ENCODE measurements around the gene NHLRC4.

Gene NHLRC4

DNA sequence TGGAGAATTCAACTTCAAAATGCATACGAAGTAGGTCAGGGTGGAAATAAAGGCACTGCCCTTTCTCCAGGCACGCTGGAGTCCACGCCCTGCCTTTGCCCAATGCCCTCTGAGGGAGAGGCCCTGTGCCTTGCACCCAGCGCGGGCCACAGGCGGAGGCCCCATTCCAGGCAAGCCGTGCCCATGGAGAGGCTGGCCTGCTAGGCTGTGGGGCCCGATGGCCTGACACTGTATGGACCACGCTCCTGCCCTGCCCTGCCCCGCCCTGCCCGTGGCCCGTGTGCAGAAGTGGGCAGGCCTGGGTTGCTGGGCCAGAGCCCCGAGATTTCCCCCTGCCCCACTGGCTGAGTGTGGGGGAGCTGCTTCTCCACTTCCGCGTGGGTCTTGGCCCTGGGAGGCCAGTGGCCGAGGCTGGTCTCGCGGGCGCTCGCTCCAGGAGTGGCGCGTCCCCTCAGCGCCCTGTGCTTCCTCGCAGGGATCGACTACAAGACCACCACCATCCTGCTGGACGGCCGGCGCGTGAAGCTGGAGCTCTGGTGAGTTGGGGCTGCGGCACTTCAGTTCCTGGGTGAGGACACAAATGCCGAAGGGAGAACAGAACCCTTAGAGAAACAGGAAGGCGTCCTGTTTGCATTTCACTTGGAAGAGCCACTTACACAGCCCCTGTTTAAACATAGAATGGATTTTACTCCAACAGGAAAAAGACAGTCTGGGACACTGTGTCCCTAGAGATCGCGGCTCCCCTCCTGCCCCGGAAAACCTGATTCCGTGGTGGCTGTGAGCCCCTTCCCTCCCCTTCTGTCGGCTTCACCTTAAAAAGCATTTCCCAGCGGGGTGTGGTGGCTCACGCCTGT is 50.2 kb downstream of the NHLRC4 start:
- no peaks in the 10 kb centered on the region for H3K9me3 ChIP-seq (ENCODE audit: control insufficient read depth, low read length)
- no peak overlapping the region for H3K4me3 ChIP-seq (ENCODE audit: low read length)
- H3K4me1 ChIP-seq (ENCODE audit: control insufficient read depth, insufficient read depth, low read length), result peaks cover 18% of the 10 kb centered on the region
- no peak overlapping the region for H3K9ac ChIP-seq (ENCODE audit: low read length)
- no peaks in the 10 kb centered on the region for H3K27me3 ChIP-seq (ENCODE audit: control insufficient read depth, insufficient read depth, low read length)
- H3K36me3 ChIP-seq (ENCODE audit: control insufficient read depth, insufficient read depth, low read length), result no peaks in the 10 kb centered on the region

DNA sequence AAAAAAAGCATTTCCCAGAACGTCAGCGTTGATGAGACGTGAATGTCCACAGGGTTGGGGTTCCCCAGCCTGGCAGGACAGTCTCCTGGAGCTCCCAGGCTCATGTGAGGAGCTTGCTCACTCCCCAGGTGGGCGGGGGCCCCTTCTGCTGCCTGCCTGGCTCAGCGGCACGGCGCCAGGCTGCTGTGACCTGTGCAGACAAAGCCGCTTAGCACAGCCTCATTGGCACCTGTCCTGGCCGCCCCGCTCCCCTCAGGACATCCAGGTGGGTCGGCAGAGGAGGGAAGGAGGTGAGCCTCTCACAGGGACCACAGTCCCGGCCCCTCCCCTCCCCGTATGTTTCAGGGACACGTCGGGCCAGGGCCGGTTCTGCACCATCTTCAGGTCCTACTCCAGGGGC is 51.0 kb downstream of the NHLRC4 start:
- no peaks in the 10 kb centered on the region for H3K36me3 ChIP-seq (ENCODE audit: control insufficient read depth, insufficient read depth, low read length)
- no peak overlapping the region for H3K4me3 ChIP-seq (ENCODE audit: low read length)
- H3K4me1 ChIP-seq (ENCODE audit: control insufficient read depth, insufficient read depth, low read length), result peaks cover 23% of the 10 kb centered on the region
- H3K9me3 ChIP-seq (ENCODE audit: control insufficient read depth, low read length), result no peaks in the 10 kb centered on the region
- no peak overlapping the region for H3K9ac ChIP-seq (ENCODE audit: low read length)
- H3K27me3 ChIP-seq (ENCODE audit: control insufficient read depth, insufficient read depth, low read length), result no peaks in the 10 kb centered on the region

All from mucosa of stomach (tissue), 1 donor.